ENCODE data around the gene ALX4.

Gene ALX4

DNA sequence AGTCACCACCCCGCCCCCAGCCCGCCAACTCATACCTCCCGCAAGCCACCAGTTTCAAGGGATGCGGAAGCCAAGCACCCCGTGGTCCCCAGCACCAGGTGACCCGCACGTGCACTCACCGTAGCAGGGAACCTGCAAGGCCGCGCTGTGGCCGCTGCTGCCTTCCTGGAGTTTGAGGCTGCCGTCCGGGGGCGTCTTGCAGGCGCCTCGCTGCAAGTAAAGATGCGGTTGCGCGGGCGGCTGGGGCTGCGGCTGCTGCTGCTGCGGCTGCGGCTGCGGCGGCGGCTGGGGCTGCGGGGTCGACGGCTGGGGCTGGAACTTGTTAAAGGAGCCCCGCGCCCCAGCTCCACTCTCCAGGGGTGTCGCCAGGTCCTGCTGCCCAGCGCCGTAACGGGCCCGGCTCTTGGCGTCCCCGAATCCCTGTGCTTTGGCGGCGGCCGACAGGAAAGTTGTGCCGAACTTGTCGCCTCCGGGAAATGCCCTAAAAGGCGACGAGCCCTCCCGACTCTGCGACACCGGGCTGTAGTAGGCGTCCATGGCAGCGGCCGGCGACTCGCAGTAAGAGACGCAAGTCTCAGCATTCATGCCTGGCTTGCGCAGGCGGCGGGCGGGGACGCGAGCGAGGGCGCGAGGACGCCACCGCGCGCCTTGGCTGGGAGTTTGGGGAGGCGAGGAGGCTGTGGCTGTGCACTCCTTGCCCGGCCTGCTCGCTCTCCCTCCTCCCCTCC lies at the start of gene ALX4:
ALX4 (minus strand) TSS at position 662 of the 728 bp plus-strand sequence; CDS start at position 585, 77 bp downstream.
- peak; percentile 11 to 29 for DNase-seq
- TF ChIP-seq POLR2A (IDR thresholded peaks at IDR 0.05; ENCODE audit: low read length) (no peak), GATA1 (IDR thresholded peaks at IDR 0.05; ENCODE audit: low read depth, low read length) (no peak)

- DNase-seq = no peak
- TF ChIP-seq POLR2A (IDR thresholded peaks at IDR 0.05; ENCODE audit: low read length) = no peak
- no peak for TF ChIP-seq GATA1 (IDR thresholded peaks at IDR 0.05; ENCODE audit: low read depth, low read length)
These were observed 49.2 kb upstream of the ALX4 start for GRCh38 chr11:44359162-44359561.

- DNase-seq = no peak
- no peak for TF ChIP-seq POLR2A (IDR thresholded peaks at IDR 0.05; ENCODE audit: low read length)
- TF ChIP-seq GATA1 (IDR thresholded peaks at IDR 0.05; ENCODE audit: low read depth, low read length) = no peak
These were observed 48.8 kb upstream of the ALX4 start for GRCh38 chr11:44358713-44359112.

GRCh38 chr11:44357711-44358110 lies 47.8 kb upstream of the ALX4 start:
- TF ChIP-seq POLR2A (IDR thresholded peaks at IDR 0.05; ENCODE audit: low read length) (no peak), GATA1 (IDR thresholded peaks at IDR 0.05; ENCODE audit: low read depth, low read length) (no peak)
- no peak for DNase-seq

DNA sequence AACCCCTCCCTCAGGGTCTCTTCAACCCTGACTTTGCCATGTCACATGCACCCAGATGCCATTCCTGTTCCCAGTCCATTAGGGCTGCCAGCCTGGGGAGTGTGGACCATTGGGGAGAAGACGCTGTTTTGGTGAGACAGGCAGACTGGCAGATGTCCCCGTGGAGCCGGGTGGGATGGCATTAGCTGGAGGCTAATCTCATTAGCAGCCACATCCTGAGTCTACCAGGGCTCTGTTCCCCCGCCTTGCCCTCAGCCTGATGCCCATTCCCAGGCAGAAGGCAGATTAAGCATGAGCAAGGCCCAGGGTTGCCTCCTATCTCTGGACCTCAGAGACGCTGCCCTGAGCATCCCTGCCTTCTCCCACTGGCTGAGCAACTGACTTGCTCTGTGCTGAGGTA lies 46.4 kb upstream of the ALX4 start:
- DNase-seq = no peak
- TF ChIP-seq POLR2A (IDR thresholded peaks at IDR 0.05; ENCODE audit: low read length) (no peak), GATA1 (IDR thresholded peaks at IDR 0.05; ENCODE audit: low read depth, low read length) (no peak)

GRCh38 chr11:44351898-44352498 lies 42.1 kb upstream of the ALX4 start:
- TF ChIP-seq POLR2A (IDR thresholded peaks at IDR 0.05; ENCODE audit: low read length) (no peak), GATA1 (IDR thresholded peaks at IDR 0.05; ENCODE audit: low read depth, low read length) (no peak)
- peak; percentile 2 to 11 for DNase-seq

DNA sequence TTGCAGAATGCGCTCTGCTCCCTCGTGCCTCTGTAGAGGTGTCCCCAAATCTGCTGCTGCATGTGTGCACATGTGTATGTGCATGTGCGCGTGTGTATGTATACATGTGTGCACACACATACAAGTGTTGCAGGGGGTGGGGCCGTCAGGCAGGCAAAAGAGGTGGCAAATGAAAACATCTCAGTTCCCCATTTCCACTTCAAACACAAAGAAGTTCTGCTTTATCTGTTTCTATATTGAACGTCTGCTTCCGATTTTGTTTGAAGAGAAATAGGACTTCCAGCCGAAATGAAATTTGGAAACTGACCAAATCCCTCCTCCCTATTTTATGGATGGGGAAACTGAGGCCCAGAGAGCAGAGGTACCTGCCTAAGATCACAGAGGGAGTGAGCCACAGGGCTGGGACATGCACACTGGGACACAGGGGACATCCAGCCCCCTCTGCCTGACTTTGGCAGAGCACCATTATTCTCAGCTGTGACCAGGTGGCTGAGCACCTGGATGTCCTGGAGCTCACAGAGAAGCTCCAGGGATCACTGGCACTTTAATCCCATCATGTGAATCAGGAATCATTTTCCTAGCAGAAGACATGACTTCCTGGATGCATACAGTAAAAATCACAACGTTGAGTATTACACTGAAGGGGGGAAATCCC lies 41.2 kb upstream of the ALX4 start:
- no peak for DNase-seq
- no peak for TF ChIP-seq POLR2A (IDR thresholded peaks at IDR 0.05; ENCODE audit: low read length)
- no peak for TF ChIP-seq GATA1 (IDR thresholded peaks at IDR 0.05; ENCODE audit: low read depth, low read length)

- TF ChIP-seq GATA1 (IDR thresholded peaks at IDR 0.05; ENCODE audit: low read depth, low read length) = no peak
- no peak for TF ChIP-seq POLR2A (IDR thresholded peaks at IDR 0.05; ENCODE audit: low read length)
- no peak for DNase-seq
These were observed 39.4 kb upstream of the ALX4 start for GRCh38 chr11:44349328-44349727.

DNA sequence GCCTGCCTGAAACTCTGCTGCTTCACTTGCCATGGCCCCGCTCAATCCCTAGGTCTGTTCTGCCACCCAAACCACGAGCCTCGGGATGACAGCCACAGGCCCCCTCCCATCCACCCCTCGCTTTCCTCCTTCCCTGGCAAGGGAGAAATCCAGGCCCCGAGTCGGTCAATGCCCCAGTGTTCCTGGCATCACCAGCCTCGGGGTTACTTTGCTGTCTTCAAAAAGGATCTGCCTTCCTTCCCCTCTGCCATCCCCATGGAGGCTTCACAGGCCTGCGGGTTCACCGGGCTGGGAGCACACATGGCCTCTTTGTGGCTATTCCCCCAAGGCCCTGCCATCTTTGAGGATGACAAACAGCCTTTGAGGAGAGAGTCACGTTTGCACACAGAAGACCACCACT lies 38.8 kb upstream of the ALX4 start:
- TF ChIP-seq POLR2A (IDR thresholded peaks at IDR 0.05; ENCODE audit: low read length) (no peak), GATA1 (IDR thresholded peaks at IDR 0.05; ENCODE audit: low read depth, low read length) (no peak)
- no peak for DNase-seq

DNA sequence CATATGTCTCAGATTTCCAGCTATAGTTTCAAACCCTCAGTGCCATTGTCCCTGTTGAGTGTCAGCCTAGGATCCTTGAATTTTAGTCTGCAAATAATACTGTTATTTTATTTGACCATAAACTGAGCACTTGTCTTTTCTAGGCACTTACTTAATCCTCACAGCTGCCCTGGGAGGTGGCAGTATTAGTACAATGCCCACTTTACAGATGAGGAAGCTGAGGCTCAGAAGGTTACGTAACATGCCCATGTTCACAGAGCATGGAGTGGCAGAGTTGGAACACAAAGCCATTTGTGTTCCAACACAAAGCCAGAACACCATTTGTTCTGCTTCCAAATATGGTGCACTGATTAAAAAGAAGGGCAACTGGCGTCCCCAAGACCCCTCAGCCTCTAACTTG lies 38.2 kb upstream of the ALX4 start:
- DNase-seq = no peak
- no peak for TF ChIP-seq GATA1 (IDR thresholded peaks at IDR 0.05; ENCODE audit: low read depth, low read length)
- no peak for TF ChIP-seq POLR2A (IDR thresholded peaks at IDR 0.05; ENCODE audit: low read length)

- DNase-seq = no peak
- no peak for TF ChIP-seq POLR2A (IDR thresholded peaks at IDR 0.05; ENCODE audit: low read length)
- TF ChIP-seq GATA1 (IDR thresholded peaks at IDR 0.05; ENCODE audit: low read depth, low read length) = no peak
These were observed 37.6 kb upstream of the ALX4 start for GRCh38 chr11:44347538-44347937.

DNA sequence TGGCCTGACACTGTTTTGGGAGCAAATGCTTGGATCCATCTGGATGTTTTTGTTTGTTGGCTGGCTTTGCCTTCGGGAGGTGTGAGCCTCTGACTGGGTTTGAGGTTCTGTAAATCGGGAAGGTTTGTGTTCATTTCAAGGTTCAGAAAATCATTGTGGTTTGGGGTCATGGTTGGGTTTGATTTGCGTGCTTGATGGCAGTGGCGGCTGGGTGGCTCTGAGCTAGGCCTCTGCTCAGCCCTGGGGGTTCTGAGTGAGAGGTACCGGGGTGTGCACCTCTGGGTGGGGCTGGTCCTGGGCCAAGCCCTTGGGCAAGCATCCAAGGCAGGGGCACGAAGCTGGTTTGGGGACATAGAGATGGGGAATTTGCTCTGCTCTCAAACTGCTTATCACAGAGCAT lies 37.0 kb upstream of the ALX4 start:
- no peak for TF ChIP-seq POLR2A (IDR thresholded peaks at IDR 0.05; ENCODE audit: low read length)
- no peak for TF ChIP-seq GATA1 (IDR thresholded peaks at IDR 0.05; ENCODE audit: low read depth, low read length)

DNA sequence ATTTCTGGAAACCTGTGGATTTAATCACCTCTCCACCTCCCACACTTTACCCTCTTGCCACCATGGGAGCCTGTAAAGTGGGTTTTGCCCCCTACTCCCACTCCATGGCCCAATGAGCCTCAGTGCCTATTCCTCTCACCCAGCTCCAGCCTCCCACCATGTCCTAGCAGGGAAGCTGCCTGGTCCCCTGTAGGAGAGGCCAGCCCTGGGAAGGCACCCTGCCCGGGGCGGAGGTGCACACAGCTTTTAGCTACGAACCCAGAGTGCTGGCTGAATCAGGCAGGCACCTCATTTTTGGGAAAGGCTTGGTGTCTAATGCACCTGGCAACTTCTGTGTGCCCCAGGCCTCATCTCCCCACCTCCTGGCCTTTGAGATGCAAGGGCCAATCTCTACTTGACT lies 35.8 kb upstream of the ALX4 start:
- TF ChIP-seq POLR2A (IDR thresholded peaks at IDR 0.05; ENCODE audit: low read length) = no peak
- TF ChIP-seq GATA1 (IDR thresholded peaks at IDR 0.05; ENCODE audit: low read depth, low read length) = no peak
- no peak for DNase-seq

More for the DNA sequence above, 37.0 kb upstream of the ALX4 start:
- DNase-seq = no peak

GRCh38 chr11:44344921-44345320 lies 35.0 kb upstream of the ALX4 start:
- DNase-seq = no peak
- TF ChIP-seq GATA1 (IDR thresholded peaks at IDR 0.05; ENCODE audit: low read depth, low read length) (no peak), POLR2A (IDR thresholded peaks at IDR 0.05; ENCODE audit: low read length) (no peak)

All from erythroblast (primary cell).